KOPT-K1 (cell line): ENCODE data around the gene SFMBT1.

Experiments used
- H3K27ac ChIP-seq: fragments of 200-600 bp; sonication (generic); 2 replicates; pipeline ENCODE4 v1.5.1; 2016; ENCODE audit warnings: antibody characterized with exemption, mild to moderate bottlenecking, low read depth, low read length; ENCODE audit not compliant: poor library complexity, severe bottlenecking
- H3K36me3 ChIP-seq: fragments of 200-600 bp; sonication (generic); 2 replicates; pipeline ENCODE4 v1.5.1; 2017; ENCODE audit warnings: antibody characterized with exemption, mild to moderate bottlenecking, low read length, moderate library complexity; ENCODE audit not compliant: insufficient read depth
- H3K9me3 ChIP-seq: fragments of 200-600 bp; sonication (generic); 2 replicates; pipeline ENCODE4 v1.5.1; 2017; ENCODE audit warnings: antibody characterized with exemption, low read length, mild to moderate bottlenecking; ENCODE audit not compliant: insufficient read depth, poor library complexity, severe bottlenecking

The SFMBT1 gene

DNA sequence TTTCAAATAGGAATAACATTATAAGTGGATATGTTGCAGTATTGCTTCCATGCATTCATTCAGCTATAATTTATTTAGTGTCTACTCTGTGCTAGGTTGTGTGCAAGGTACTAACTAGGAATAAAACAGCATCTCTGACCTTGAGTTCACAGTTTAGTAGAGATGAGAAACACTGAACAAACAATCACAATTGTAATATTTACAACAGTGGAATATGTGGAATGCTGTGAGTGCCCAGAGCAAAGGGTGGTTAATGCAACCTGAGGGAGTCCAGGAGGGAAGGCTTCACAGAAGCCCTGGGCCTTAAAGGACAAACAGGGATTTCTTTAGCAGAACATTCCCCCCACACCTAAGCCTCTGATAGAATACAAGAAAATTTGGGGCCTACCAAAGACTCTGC, 13.3 kb downstream of the SFMBT1 start:
- Histone ChIP-seq H3K9me3 (no peaks in the 10 kb centered on the region), H3K36me3 (no peaks in the 10 kb centered on the region), H3K27ac (no peak overlapping the region)

DNA sequence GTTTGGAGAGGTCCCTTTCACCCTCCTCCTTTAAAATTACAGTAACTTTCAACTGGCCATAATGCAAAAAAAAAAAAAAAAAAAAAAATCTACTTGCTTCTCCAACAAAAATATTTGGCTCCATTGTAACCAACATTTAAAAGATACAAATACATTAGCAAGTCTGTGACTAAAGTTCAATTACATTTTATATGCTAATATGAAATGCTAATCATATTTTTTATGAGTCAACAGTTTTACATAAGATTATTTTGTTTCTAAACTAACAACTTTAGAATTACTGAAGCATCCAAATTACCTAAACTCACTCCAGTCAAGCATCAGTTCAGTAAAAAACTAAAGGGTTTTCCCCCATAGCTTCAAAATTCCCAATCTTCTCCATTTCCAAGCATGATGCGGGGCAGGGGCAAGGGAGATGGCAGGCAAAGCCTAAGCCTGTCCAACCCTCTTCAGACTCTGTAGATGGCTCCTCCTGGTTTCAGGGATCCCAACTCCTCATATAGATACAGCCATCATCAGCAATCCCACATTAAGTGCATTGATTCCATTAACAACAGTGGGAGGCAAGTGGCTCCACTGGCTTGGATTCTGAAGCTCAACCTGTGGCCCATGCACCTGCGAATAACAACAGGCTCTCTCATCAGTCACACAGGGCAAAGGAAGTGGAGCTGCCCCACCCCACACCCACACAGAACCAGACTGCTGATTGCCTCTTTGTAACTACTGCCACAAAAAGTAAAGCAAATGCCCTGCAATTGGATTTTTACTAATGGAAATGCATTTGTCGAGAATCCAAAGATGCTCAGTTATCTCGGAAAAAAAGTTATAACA, 15.0 kb downstream of the SFMBT1 start:
- no peak overlapping the region for H3K27ac ChIP-seq
- no peaks in the 10 kb centered on the region for H3K36me3 ChIP-seq
- H3K9me3 ChIP-seq, result no peaks in the 10 kb centered on the region

DNA sequence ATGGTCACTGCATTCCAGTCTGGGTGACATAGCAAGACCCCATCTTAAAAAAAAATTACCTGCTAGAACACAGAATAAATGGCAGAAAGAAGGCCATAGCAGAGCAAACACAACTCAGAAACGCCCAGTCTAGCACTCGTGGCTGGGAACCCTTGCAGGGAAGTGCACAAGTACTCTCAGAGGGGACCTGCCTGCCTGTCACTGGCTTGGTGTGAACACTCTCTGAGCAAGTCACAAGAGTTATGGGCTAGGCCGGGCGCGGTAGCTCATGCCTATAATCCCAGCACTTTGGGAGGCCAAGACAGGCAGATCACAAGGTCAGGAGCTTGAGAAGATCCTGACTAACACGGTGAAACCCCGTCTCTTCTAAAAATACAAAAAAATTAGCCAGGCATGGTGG, 17.2 kb downstream of the SFMBT1 start:
- Histone ChIP-seq H3K36me3 (no peaks in the 10 kb centered on the region), H3K27ac (no peak overlapping the region), H3K9me3 (no peaks in the 10 kb centered on the region)

DNA sequence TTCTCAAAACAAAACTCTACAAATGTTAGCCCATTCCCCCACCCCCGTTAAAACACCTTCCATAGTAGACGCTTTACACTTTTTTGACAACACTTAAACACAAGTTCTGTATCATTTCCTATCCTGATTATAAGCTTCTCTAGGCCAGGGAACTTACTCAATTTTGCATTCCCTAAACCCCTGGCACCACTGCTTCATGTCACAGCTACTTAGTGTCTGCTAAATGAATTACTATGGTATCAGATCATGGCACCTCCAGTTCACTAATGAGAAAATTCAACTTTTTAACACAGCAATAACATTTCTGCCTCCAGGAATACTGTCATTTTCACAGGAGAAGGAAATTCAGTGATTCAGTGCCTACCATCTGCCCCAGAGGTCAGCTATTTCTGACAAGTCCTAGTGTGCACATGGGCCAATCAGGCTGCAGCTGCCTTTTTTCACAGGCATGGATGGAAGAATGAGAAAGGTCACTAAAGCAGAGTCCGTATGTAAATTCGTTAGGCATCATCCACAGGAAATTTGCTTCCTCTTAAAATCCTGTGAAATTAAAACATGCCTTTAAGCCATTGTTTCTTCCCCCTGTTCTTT, 18.5 kb downstream of the SFMBT1 start:
- Histone ChIP-seq H3K9me3 (no peaks in the 10 kb centered on the region), H3K36me3 (no peaks in the 10 kb centered on the region), H3K27ac (no peak overlapping the region)

DNA sequence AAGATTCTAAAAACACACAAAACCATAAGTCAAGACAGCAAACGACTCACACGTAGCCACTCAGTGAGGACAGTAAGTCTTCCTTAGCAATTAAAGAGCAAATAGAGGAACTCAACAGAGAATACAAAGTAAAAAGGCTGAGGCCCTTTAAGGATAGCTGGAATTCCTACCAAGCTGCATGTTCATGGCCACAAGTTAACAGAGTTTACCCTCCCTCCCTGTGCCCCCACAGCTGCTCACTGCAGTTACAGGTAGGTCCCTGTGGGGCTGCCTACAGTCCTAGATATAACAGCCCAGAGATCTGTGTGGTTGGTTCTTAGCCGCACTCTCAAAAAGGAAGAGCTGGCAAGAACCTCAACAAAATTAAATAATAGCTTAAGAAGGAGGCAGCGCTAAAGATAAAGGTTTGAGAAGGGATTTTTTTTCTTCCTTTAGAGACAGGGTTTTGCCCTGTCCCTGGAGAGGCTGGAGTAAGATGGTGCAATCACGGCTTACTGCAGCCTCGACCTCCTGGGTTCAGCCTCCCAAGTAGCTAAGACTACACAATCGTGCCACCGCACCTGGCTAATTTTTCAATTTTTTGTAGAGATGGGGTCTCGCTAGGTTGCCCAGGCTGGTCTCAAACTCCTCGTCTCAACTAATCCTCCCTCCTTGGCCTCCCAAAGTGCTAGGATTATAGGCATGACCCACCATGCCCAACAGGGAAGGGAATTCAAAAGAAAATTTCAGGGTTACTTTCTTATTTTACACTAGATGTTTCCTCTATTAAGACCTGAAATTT, 19.3 kb downstream of the SFMBT1 start:
- no peaks in the 10 kb centered on the region for H3K9me3 ChIP-seq

DNA sequence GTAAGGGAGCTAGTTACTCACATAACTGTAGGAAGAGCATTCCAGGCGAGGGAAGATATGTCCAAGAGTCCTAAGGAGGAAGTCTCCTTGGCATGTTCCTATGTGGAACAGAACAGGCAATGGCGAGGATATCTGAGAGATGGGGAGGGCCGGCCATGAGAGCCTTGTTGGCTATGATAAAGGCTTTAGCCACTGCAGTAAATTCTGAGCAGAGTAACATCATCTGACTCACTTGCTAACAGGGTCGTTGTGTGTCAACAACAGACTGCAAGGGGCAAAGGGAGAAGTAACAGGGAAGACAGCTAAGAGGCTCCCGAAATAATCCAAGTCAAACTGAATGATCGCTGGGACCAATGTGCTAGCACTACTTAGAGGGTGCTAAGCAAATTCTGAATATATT, 21.6 kb downstream of the SFMBT1 start:
- H3K27ac ChIP-seq, result no peak overlapping the region
- H3K36me3 ChIP-seq, result no peaks in the 10 kb centered on the region
- no peaks in the 10 kb centered on the region for H3K9me3 ChIP-seq

More for the DNA sequence above, 19.3 kb downstream of the SFMBT1 start:
- no peak overlapping the region for H3K27ac ChIP-seq
- no peaks in the 10 kb centered on the region for H3K36me3 ChIP-seq

DNA sequence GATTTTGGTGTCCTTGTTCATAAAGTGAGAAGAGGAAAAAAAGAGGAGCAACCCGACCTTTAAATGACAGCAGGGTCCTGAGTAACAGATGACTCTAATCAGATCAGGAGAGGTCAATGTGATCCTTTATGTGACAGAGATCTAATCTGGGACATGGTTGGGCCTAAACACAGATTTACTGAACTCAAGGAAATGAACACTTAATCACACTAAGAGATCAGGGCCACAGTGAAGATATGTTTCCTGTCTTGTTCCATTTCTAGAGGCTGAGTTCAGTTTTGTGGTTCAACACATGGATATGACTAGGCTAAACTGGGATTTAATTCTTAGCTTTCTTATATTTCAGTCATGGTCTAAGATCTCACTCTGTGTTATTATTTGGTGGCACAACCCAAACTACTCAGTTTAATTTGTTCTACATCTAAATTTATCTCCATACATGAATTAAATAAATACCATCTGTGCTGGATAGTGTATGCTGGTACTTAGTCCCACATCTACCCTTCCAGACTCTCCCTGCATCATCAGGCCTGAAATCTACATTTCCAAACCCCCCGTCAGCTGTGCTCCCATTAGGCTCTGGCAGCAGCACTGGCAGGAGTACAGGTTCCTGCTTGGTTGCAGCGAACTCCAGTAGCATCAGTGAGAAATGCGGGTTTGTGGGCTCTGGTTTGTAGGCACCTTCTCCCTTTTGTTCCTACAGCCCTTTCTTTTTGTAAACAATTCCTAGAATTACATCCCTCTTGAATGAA, 22.6 kb downstream of the SFMBT1 start:
- no peaks in the 10 kb centered on the region for H3K36me3 ChIP-seq
- no peaks in the 10 kb centered on the region for H3K9me3 ChIP-seq
- H3K27ac ChIP-seq, result peak overlapping the region; percentile 3

DNA sequence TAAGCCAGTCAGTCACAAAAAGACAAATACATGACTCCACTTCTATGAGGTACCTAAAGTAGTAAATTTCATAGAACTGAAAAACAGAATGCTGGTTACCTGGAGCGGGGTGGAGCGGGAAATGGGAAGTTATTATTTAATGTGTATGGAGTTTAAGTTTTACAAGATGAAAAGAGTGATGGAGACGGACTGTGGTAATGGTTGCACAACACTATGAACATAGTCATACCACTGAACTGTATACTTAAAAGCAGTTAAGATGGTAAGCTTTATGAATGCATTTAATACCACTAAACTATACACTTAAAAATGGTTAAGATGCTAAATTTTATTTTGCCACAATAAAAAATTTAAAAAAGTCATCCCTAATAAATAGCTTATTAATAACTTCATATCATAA, 23.2 kb downstream of the SFMBT1 start:
- H3K9me3 ChIP-seq, result no peaks in the 10 kb centered on the region
- no peak overlapping the region for H3K27ac ChIP-seq
- H3K36me3 ChIP-seq, result no peaks in the 10 kb centered on the region

DNA sequence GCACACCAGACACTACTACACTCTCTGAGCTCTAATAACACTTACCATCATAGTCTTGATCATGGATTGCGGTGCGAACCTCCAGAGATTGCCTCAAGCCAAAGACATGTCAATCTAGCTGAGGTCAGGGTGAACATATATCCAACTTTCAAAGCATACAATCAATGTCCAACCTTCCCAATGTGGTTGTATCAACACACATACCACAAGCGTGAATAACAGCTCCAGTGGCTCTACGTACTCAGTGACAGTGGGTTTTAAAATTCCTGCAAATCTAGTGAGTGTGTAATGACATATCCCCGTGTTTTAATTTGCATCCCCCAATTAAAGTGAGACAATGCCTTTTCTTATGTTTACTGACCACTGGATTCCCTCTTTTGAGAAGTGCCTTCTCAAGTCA, 29.6 kb downstream of the SFMBT1 start:
- no peaks in the 10 kb centered on the region for H3K9me3 ChIP-seq
- H3K27ac ChIP-seq, result no peak overlapping the region
- H3K36me3 ChIP-seq, result peaks cover 6% of the 10 kb centered on the region; the same call in 1 of the 2 replicates

DNA sequence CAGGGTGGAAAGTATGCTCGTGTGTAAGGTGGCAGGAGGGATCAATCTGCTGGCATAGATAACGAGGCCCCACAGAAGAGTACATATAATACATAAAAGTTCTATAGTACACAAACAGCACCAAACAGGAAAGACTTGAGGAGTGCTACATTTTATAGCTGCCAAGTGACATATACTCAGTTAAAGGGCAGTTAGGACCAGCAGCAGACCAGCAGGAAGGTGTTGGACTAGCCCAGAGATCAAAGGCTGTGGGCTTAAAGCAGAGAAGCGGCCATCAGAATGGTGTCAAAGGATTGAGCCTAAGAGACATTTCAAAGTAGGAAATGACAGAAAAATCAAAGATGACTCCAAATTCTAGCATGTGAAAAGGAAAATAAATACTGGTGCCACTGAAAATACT, 34.5 kb downstream of the SFMBT1 start:
- no peaks in the 10 kb centered on the region for H3K9me3 ChIP-seq
- H3K36me3 ChIP-seq, result peaks cover 6% of the 10 kb centered on the region; the same call in 1 of the 2 replicates
- H3K27ac ChIP-seq, result no peak overlapping the region

DNA sequence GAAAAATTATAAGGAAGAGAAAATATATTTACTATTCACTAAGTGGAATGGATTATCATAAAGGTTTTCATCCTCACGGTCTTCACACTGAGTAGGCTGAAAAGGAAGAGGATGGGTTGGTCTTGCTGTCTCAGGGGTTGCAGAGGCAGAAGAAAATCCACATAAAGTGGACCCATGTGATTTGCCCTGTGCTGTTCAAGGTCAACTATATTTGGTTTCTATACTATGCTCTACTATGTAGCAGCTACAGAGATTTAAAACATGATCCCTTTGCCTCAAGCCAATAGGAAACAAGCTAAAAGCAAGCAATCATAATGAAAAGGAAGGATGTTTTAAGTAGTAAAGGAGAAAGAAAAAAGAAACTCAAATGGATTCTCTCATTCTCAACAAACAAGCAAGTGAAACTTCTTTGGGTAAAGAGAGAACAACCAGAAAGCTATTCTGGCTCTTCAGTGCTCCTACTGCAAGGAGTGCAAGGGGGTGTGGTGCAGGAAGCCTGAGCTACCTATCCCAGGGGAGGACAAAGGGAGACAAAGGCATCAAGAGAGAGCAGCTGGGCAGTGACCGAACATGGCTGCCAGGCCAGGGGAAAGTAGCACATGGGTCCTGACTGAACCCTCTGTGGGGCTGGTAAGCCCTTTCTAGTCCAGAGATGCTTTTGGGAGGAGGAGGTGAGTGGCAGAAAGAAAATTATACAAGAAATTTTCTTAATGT, 35.9 kb downstream of the SFMBT1 start:
- H3K36me3 ChIP-seq, result peaks cover 6% of the 10 kb centered on the region; the same call in 1 of the 2 replicates
- H3K9me3 ChIP-seq, result no peaks in the 10 kb centered on the region
- H3K27ac ChIP-seq, result no peak overlapping the region

DNA sequence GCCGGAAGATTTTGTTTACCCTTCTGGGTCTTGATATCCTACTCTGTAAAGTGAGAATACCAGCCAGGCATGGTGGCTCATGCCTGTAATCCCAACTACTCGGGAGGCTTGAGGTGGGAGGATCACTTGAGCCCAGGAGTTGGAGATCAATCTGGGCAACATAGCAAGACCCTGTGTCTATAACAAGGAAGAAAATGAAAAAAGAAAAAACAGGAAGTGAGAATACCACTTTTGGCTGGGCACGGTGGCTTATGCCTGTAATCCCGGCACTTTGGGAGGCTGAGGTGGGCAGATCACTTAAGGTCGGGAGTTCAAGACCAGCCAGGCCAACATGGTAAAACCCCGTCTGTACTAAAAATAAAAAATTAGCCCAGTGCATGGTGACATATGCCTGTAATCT, 36.9 kb downstream of the SFMBT1 start:
- H3K27ac ChIP-seq, result no peak overlapping the region
- H3K9me3 ChIP-seq, result no peaks in the 10 kb centered on the region
- H3K36me3 ChIP-seq, result no peaks in the 10 kb centered on the region

DNA sequence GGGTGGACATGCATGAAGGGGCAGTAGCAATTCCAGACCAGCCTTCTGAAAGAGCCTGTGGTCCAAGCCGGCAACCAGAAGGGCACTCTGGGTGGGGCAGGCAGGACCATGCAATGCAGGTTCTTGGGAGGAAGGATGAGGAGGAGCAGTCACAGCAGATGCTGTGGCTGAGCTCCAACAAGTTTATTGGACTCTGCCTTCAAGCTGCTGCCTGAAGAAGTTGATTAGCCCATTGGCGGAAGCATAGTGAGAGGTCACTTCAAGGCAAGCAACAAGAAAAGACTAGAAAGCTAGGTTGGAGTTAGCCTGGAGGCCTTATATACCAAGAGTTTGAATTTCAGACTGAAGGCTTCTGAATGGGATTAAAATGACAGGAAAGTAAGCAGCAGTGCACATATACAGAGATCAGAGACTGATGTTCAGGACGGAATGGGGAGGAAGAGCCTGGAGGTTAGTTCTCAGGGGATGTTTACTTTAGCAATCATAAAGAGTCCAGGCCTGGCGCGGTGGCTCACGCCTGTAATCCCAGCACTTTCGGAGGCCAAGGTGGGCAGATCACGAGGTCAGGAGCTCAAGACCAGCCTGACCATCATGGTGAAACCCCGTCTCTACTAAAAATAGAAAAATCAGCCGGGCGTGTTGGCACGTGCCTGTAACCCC, 39.9 kb downstream of the SFMBT1 start:
- Histone ChIP-seq H3K9me3 (no peaks in the 10 kb centered on the region), H3K36me3 (no peaks in the 10 kb centered on the region), H3K27ac (no peak overlapping the region)

DNA sequence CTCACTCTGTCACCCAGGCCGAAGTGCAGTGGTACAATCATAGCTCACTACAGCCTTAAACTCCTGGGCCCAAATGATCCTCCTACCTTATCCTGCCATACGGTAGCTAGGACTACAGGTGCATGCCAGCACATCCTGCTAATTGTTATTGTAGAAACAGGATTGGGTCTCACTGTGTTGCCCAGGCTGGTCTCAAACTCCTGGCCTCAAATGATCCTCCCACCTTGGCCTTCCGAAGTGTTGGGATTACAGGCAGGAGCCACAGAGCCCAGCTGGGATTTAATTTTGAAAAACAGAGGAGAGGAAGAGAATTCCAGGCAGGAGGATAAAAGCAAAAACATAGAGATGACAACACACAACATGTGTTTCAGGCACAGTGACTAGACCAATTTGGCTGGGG, 40.5 kb downstream of the SFMBT1 start:
- no peak overlapping the region for H3K27ac ChIP-seq
- H3K9me3 ChIP-seq, result no peaks in the 10 kb centered on the region
- H3K36me3 ChIP-seq, result no peaks in the 10 kb centered on the region
